B cell (primary cell): Measurements from ENCODE around the gene RIN2. TPM values are rescaled to one million over a fixed set of nuclear protein-coding genes. Genes with fewer than 3 reads are reported as not detected.

Source experiments
- ATAC-seq: fragments of 200-7000 bp; cut with Tn5 transposase; one replicate; pipeline ENCODE4 v1.10.0; 2021; ENCODE audit warnings: low read depth, mild to moderate bottlenecking, moderate number of reproducible peaks, moderate library complexity
- CTCF ChIA-PET: fragments of 350-600 bp; sonication (Branson Sonifier 250); formaldehyde crosslinking; loops from one replicate; lab custom pipeline; 2021; ENCODE audit warnings: antibody characterized with exemption, inconsistent platforms; lab: Charles Lee
- POLR2A ChIA-PET: fragments of 350-600 bp; sonication (Branson Sonifier 250); formaldehyde crosslinking; loops from one replicate; lab custom pipeline; 2021; ENCODE audit warnings: antibody characterized with exemption; lab: Charles Lee
- DNase-seq: peaks from one replicate; pipeline ENCODE4 v3.0.0; 2013
- H2AFZ ChIP-seq: 2 replicates; pipeline ENCODE4 v1.6.1; 2012; ENCODE audit warnings: mild to moderate bottlenecking, low read depth, low read length; ENCODE audit not compliant: insufficient read depth, poor library complexity, severe bottlenecking
- H3K27ac ChIP-seq, 2 donors: 1 replicate in 1 of 2; 2 replicates in 1 of 2; pipeline ENCODE4 v1.5.1; 2012 to 2013; ENCODE audit warnings: low read length in 2 of 2, mild to moderate bottlenecking in 2 of 2, moderate library complexity in 1 of 2
- H3K27me3 ChIP-seq, 4 experiments: fragments of 200-600 bp in 1 of 4; sonication (generic) in 1 of 4; replicated peaks in 1 of 4; 1 replicate in 2 of 4; 2 replicates in 2 of 4; pipeline versions ENCODE4 v1.6.1 to v1.7.0; 2013 to 2016; ENCODE audit warnings: low read length in 3 of 4, mild to moderate bottlenecking in 2 of 4, mixed read lengths in 1 of 4, moderate library complexity in 1 of 4; ENCODE audit not compliant: insufficient read depth in 4 of 4, control insufficient read depth in 3 of 4; ENCODE audit errors: control extremely low read depth in 1 of 4
- H3K36me3 ChIP-seq, 2 experiments: replicated peaks in 1 of 2; 1 replicate in 1 of 2; 2 replicates in 1 of 2; pipeline versions ENCODE4 v1.6.1 to v1.7.1; 2013; ENCODE audit warnings: low read length in 1 of 2; ENCODE audit not compliant: insufficient read depth in 2 of 2, control insufficient read depth in 1 of 2; ENCODE audit errors: control extremely low read depth in 1 of 2, extremely low read depth in 1 of 2
- H3K4me1 ChIP-seq, 2 donors: fragments of 200-600 bp in 1 of 2; sonication (generic) in 1 of 2; 1 replicate in 1 of 2; 2 replicates in 1 of 2; pipeline versions ENCODE4 v1.5.1 to v1.6.1; 2013 to 2017; ENCODE audit warnings: low read length in 2 of 2; ENCODE audit not compliant: control insufficient read depth in 2 of 2, insufficient read depth in 2 of 2
- H3K4me2 ChIP-seq: replicated peaks from 2 replicates; pipeline ENCODE3; 2012; ENCODE audit warnings: mild to moderate bottlenecking, low read depth, low read length; ENCODE audit not compliant: poor library complexity, severe bottlenecking
- H3K4me3 ChIP-seq, 5 experiments: fragments of 200-600 bp in 1 of 5; sonication (generic) in 1 of 5; 1 replicate in 3 of 5; 2 replicates in 2 of 5; pipeline versions ENCODE4 v1.5.1 to v1.7.0; 2011 to 2016; ENCODE audit warnings: low read length in 4 of 5, mild to moderate bottlenecking in 4 of 5, low read depth in 2 of 5, control low read depth in 1 of 5, moderate library complexity in 1 of 5; ENCODE audit not compliant: insufficient read depth in 1 of 5; ENCODE audit errors: control extremely low read depth in 1 of 5, extremely low read depth in 1 of 5
- H3K79me2 ChIP-seq: fragments of 200-600 bp; sonication (generic); one replicate; pipeline ENCODE4 v1.6.0; 2016; ENCODE audit warnings: low read length; ENCODE audit not compliant: control insufficient read depth, insufficient read depth
- H3K9ac ChIP-seq: fragments of 200-600 bp; sonication (generic); 2 replicates; pipeline ENCODE4 v1.6.1; 2017; ENCODE audit warnings: mild to moderate bottlenecking, low read length, moderate library complexity
- H3K9me3 ChIP-seq, 3 donors: one replicate each; pipeline versions ENCODE4 v1.6.1 to v1.7.1; 2013; ENCODE audit warnings: low read length in 2 of 3; ENCODE audit not compliant: control insufficient read depth in 2 of 3, insufficient read depth in 1 of 3; ENCODE audit errors: control extremely low read depth in 1 of 3
- H4K20me1 ChIP-seq: 2 replicates; pipeline ENCODE4 v1.6.0; 2012; ENCODE audit warnings: mild to moderate bottlenecking, low read length; ENCODE audit not compliant: insufficient read depth, control insufficient read depth, poor library complexity, severe bottlenecking
- H3K27ac Mint-ChIP-seq: one replicate; pipeline ENCODE4 v1.8.0; 2021; ENCODE audit warnings: mixed read lengths
- H3K27me3 Mint-ChIP-seq: one replicate; pipeline ENCODE4 v1.8.0; 2021; ENCODE audit warnings: mixed read lengths
- H3K4me1 Mint-ChIP-seq: one replicate; pipeline ENCODE4 v1.8.0; 2021; ENCODE audit warnings: mixed read lengths
- H3K4me3 Mint-ChIP-seq: one replicate; pipeline ENCODE4 v1.8.0; 2021; ENCODE audit warnings: mixed read lengths
- H3K9me3 Mint-ChIP-seq: one replicate; pipeline ENCODE4 v1.8.0; 2022; ENCODE audit warnings: mixed read lengths; ENCODE audit not compliant: insufficient read depth
- CTCF ChIP-seq: fragments of 200-600 bp; IDR thresholded peaks from one replicate; pipeline ENCODE4 v1.8.0; 2022; ENCODE audit warnings: antibody characterized with exemption, mild to moderate bottlenecking
- EZH2 ChIP-seq: IDR thresholded peaks from 2 replicates; pipeline ENCODE4 v1.6.1; 2012; ENCODE audit warnings: borderline replicate concordance, low read depth, mild to moderate bottlenecking, moderate library complexity, low read length; ENCODE audit not compliant: insufficient read depth, poor library complexity, severe bottlenecking
- WGBS: methylation state at CpG from one replicate; pipeline ENCODE4 v1.1.5; 2013; ENCODE audit warnings: missing lambda C conversion rate; ENCODE audit not compliant: insufficient coverage; 5-methylcytosine and 5-hydroxymethylcytosine counted together
- intact Hi-C: fragments of 100-400 bp; cut with micrococcal nuclease; formaldehyde crosslinking; loops from one replicate; pipeline ENCODE4 v1.10.0; 2022
- polyA plus RNA-seq: library from polyadenylated mRNA; depleted of rRNA; stranded (reverse); fragments of >200 nt; gene quantifications from 2 replicates; pipeline ENCODE4 v1.2.3, GENCODE V29; 2012
- total RNA-seq, 2 donors: library from RNA; stranded (reverse); fragments of 120-200 nt in 1 of 2; gene quantifications; 1 replicate in 1 of 2; 2 replicates in 1 of 2; pipeline versions ENCODE4 v1.2.3 to v1.2.4, GENCODE V29; 2013 to 2022

RIN2 gene
- total and polyA plus RNA-seq, 2 donors (not counting 1 experiment from before 2014, with no cell fraction given), result 0.15 to 0.32 TPM

DNA sequence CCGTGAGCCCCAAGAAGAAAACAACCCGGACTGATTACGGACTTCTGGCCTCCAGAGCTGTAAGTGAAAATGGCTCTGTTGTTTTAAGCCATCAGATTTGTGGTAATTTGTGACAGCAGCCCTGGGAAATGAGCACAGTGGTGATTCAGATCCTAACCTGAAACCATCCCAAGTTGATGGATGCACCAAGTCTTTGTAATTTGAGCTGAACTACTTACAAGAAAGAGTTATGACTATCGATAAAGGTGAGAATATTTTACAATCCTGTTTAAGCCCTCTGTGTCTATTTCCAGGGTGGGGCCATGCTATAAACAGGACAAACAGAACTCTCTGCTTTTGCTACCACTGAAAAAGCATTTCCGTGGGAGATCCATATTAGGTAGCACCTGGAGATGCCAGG lies 19.1 kb upstream of the RIN2 start:
- POLR2A ChIA-PET, result no interaction called here
- Mint-ChIP-seq H3K4me3 (no peak overlapping the region), H3K27me3 (peaks cover 32% of the 10 kb centered on the region), H3K27ac (no peak overlapping the region), H3K4me1 (peaks cover 10% of the 10 kb centered on the region), H3K9me3 (no peaks in the 10 kb centered on the region)
- CTCF ChIA-PET, result no interaction called here
- H4K20me1 ChIP-seq, result no peaks in the 10 kb centered on the region
- no peak overlapping the region for H2AFZ ChIP-seq
- H3K79me2 ChIP-seq, result no peaks in the 10 kb centered on the region
- H3K27ac ChIP-seq, result no peak overlapping the region
- peaks cover 4 to 5% of the 10 kb centered on the region in 2 donors for H3K4me1 ChIP-seq
- H3K4me2 ChIP-seq, result no peak overlapping the region
- DNase-seq (no peak), ATAC-seq (no peak)
- intact Hi-C loops, result loop anchor here (5.0 kb wide), 1 partner anchor 47 kb away; no protein-coding TSS in a partner anchor
- H3K9ac ChIP-seq, result no peak overlapping the region
- TF ChIP-seq EZH2, result no peak
- TF ChIP-seq CTCF, result no peak
- no peak overlapping the region for H3K4me3 ChIP-seq
- H3K27me3 ChIP-seq, result peaks cover 0 to 3% (median 2%) of the 10 kb centered on the region in 4 experiments
- no peaks in the 10 kb centered on the region for H3K9me3 ChIP-seq
- no peaks in the 10 kb centered on the region for H3K36me3 ChIP-seq
- WGBS, result 99% methylated on average over 5 of the region's 5 CpGs

GRCh38 chr20:19739351-19739750 lies 18.7 kb upstream of the RIN2 start:
- Histone ChIP-seq H3K4me3 (no peak overlapping the region), H3K27ac (no peak overlapping the region), H3K4me1 (peaks cover 4 to 5% of the 10 kb centered on the region in 2 donors), H2AFZ (no peak overlapping the region), H4K20me1 (no peaks in the 10 kb centered on the region), H3K27me3 (peaks cover 0 to 3% (median 2%) of the 10 kb centered on the region in 4 experiments), H3K36me3 (no peaks in the 10 kb centered on the region), H3K9me3 (no peaks in the 10 kb centered on the region), H3K79me2 (no peaks in the 10 kb centered on the region), H3K4me2 (no peak overlapping the region), H3K9ac (no peak overlapping the region)
- intact Hi-C loops, result loop anchor here (5.0 kb wide), 1 partner anchor 47 kb away; no protein-coding TSS in a partner anchor
- no peak for ATAC-seq
- Mint-ChIP-seq H3K27ac (no peak overlapping the region), H3K4me3 (no peak overlapping the region), H3K4me1 (peaks cover 10% of the 10 kb centered on the region), H3K27me3 (peaks cover 33% of the 10 kb centered on the region), H3K9me3 (no peaks in the 10 kb centered on the region)
- WGBS, result 96% methylated on average over 8 of the region's 10 CpGs
- ChIA-PET POLR2A (no interaction called here), CTCF (no interaction called here)
- TF ChIP-seq EZH2 (no peak), CTCF (no peak)
- no peak for DNase-seq
